Pancreas (tissue), 10 donors: Measurements from ENCODE around the gene DEUP1. TPM values are rescaled to one million over a fixed set of nuclear protein-coding genes. Genes with fewer than 3 reads are reported as not detected.
"Not testable (repeated sequence)": the region's sequence is repeated elsewhere in the genome, so short reads cannot be mapped to it uniquely, and the experiment has no call there.

Experiments used
- ATAC-seq, 4 donors: fragments of 200-7000 bp; cut with Tn5 transposase; one replicate each; pipeline versions ENCODE4 v1.8.0 to v1.9.1; 2020; ENCODE audit warnings: mild to moderate bottlenecking in 4 of 4, moderate library complexity in 4 of 4
- DNase-seq, 6 donors: peaks; one replicate each; pipeline ENCODE4 v3.0.0-alpha.2; 2020
- FAIRE-seq: peaks from 2 replicates; lab custom pipeline; 2012; peaks lifted over from hg19 to GRCh38; lab: Jason Lieb, UNC
- H3K27ac ChIP-seq, 4 donors: fragments of 200-600 bp; sonication (generic); 1 replicate in 3 of 4; 2 replicates in 1 of 4; pipeline versions ENCODE4 v1.5.0 to v1.8.0; 2020
- H3K27me3 ChIP-seq, 4 donors: fragments of 200-600 bp; one replicate each; pipeline ENCODE4 v1.8.0; 2021
- H3K36me3 ChIP-seq, 3 donors: fragments of 200-600 bp; sonication (generic) in 1 of 3; one replicate each; pipeline versions ENCODE4 v1.5.0 to v1.8.0; 2020 to 2021
- H3K4me1 ChIP-seq, 3 donors: fragments of 200-600 bp; one replicate each; pipeline ENCODE4 v1.8.0; 2021
- H3K4me3 ChIP-seq, 4 donors: fragments of 200-600 bp; sonication (generic) in 2 of 4; one replicate each; pipeline versions ENCODE4 v1.5.0 to v1.8.0; 2020 to 2021
- H3K9me3 ChIP-seq, 4 donors: fragments of 200-600 bp; one replicate each; pipeline ENCODE4 v1.8.0; 2021
- WGBS, 2 donors: extraction: QIAGEN DNeasy Blood & Tissue Kit; methylation state at CpG; one replicate each; pipeline ENCODE4 v1.1.7; 2013; 5-methylcytosine and 5-hydroxymethylcytosine counted together
- intact Hi-C, 3 donors: fragments of 100-400 bp; cut with DNase I; formaldehyde crosslinking; loops; one replicate each; pipeline versions ENCODE4 v1.11.1 to v1.14.2; 2022
- polyA plus RNA-seq, 2 donors: library from polyadenylated mRNA; stranded (reverse); fragments of 200-250 nt; gene quantifications; one replicate each; pipeline ENCODE4 v1.2.3, GENCODE V29; 2013
- total RNA-seq, 6 donors: library from RNA; stranded (reverse); fragmentation: NEBNext Ultra II Directional in 4 of 6; extraction: Animal tissue kit (Norgen Biotek cat#: 25700) in 4 of 6; gene quantifications; one replicate each; pipeline versions ENCODE4 v1.2.1 to v1.2.4, GENCODE V29; 2021 to 2023
- TF ChIP-seq, protein P1 (sequence below), 4 donors: fragments of 200-600 bp; sonication (generic) in 3 of 4; IDR thresholded peaks; one replicate each; pipeline versions ENCODE4 v1.5.0 to v1.8.0; 2021; ENCODE audit warnings: antibody characterized with exemption in 4 of 4
- donor health status: healthy with polysubstance abuse.
- donor health status: DM: no; HTN: no; CAD: no; lungs with moderate emphysema.
- donor health status: DM: no; HTN: no; CAD: no.
- donor health status: control.
- donor health status: control.
- donor health status: Bipolar disorder and iron deficiency.
- donor health status: DM: yes; HTN: yes; CAD: no.
- donor health status: DM: no; HTN: no; CAD: no.
- donor health status: DM: no; HTN: no; CAD: no.
- donor health status: DM: yes; HTN: yes; CAD: no.

DEUP1 gene
- total and polyA plus RNA-seq, 8 donors, result 0.12 to 1.1 (median 0.28) TPM; not detected in 1

- TF ChIP-seq, protein P1, sequence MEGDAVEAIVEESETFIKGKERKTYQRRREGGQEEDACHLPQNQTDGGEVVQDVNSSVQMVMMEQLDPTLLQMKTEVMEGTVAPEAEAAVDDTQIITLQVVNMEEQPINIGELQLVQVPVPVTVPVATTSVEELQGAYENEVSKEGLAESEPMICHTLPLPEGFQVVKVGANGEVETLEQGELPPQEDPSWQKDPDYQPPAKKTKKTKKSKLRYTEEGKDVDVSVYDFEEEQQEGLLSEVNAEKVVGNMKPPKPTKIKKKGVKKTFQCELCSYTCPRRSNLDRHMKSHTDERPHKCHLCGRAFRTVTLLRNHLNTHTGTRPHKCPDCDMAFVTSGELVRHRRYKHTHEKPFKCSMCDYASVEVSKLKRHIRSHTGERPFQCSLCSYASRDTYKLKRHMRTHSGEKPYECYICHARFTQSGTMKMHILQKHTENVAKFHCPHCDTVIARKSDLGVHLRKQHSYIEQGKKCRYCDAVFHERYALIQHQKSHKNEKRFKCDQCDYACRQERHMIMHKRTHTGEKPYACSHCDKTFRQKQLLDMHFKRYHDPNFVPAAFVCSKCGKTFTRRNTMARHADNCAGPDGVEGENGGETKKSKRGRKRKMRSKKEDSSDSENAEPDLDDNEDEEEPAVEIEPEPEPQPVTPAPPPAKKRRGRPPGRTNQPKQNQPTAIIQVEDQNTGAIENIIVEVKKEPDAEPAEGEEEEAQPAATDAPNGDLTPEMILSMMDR (IDR thresholded peaks at IDR 0.05), result no peak
- no peaks in the 10 kb centered on the region for H3K36me3 ChIP-seq
- DNase-seq (peak in 3 of 6 donors; percentile 16 to 54 (median 31)), FAIRE-seq (no peak), ATAC-seq (peak in 2 of 4 donors; percentile 46 to 86)
- H3K4me1 ChIP-seq, result no peaks in the 10 kb centered on the region
- no peak overlapping the region for H3K4me3 ChIP-seq
- intact Hi-C loops, result no loop called here
- no peaks in the 10 kb centered on the region for H3K27me3 ChIP-seq
- 73 to 74% methylated on average over 8 of the region's 8 CpGs for WGBS, 2 donors
- no peak overlapping the region for H3K27ac ChIP-seq
- H3K9me3 ChIP-seq, result no peaks in the 10 kb centered on the region
Measured at GRCh38 chr11:93444617-93445073, 114.1 kb downstream of the DEUP1 start.

DNA sequence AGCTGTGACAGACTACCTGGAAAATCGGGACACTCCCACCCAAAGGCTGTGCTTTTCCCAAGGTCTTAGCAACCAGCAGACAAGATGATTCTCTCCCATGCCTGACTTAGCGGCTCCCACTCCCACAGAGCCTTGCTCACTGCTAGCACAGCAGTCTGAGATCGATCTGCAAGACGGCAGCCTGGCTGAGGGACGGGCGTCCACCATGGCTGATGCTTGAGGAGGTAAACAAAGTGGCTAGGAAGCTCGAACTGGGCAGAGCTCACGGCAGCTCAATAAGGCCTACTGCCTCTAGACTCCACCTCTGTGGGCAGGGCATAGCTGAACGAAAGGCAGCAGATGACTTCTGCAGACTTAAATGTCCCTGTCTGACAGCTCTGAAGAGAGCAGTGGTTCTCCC, 127.7 kb downstream of the DEUP1 start:
- WGBS, 2 donors, result 90% methylated on average over 9 of the region's 9 CpGs
- no peaks in the 10 kb centered on the region for H3K4me1 ChIP-seq
- no peaks in the 10 kb centered on the region for H3K27me3 ChIP-seq
- intact Hi-C loops, result no loop called here
- TF ChIP-seq, protein P1 (IDR thresholded peaks at IDR 0.05), result no peak
- FAIRE-seq (no peak), DNase-seq (no peak), ATAC-seq (no peak)
- no peaks in the 10 kb centered on the region for H3K9me3 ChIP-seq
- no peaks in the 10 kb centered on the region for H3K36me3 ChIP-seq
- no peak overlapping the region for H3K4me3 ChIP-seq
- no peak overlapping the region for H3K27ac ChIP-seq

DNA sequence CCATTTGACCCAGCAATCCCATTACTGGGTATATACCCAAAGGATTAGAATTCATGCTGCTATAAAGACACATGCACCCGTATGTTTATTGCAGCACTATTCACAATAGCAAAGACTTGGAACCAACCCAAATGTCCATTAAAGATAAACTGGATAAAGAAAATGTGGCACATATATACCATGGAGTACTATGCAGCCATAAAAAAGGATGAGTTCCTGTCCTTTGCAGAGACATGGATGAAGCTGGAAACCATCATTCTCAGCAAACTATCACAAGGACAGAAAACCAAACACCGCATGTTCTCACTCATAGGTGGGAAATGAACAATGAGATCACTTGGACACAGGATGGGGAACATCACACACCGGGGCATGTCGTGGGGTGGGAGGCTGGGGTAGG, 133.1 kb downstream of the DEUP1 start:
- ATAC-seq, H3K27me3 ChIP-seq, FAIRE-seq, H3K4me3 ChIP-seq, H3K27ac ChIP-seq, H3K36me3 ChIP-seq, intact Hi-C loops, DNase-seq, H3K9me3 ChIP-seq, H3K4me1 ChIP-seq: not testable (repeated sequence)
- WGBS, 2 donors, result 94 to 98% methylated on average over 4 of the region's 4 CpGs

GRCh38 chr11:93464927-93465540, 134.5 kb downstream of the DEUP1 start:
- H3K36me3 ChIP-seq, result no peaks in the 10 kb centered on the region
- H3K4me1 ChIP-seq, result peaks cover 0 to 9% (median 7%) of the 10 kb centered on the region in 3 donors
- DNase-seq (no peak), FAIRE-seq (no peak), ATAC-seq (no peak)
- TF ChIP-seq, protein P1 (IDR thresholded peaks at IDR 0.05), result no peak
- intact Hi-C loops, result no loop called here
- no peaks in the 10 kb centered on the region for H3K9me3 ChIP-seq
- no peaks in the 10 kb centered on the region for H3K27me3 ChIP-seq
- no peak overlapping the region for H3K27ac ChIP-seq
- WGBS, 2 donors, result 79 to 83% methylated on average over 3 of the region's 3 CpGs
- H3K4me3 ChIP-seq, result no peak overlapping the region

- ATAC-seq, result no peak
- no peak for FAIRE-seq
- TF ChIP-seq, protein P1 (IDR thresholded peaks at IDR 0.05), result no peak
- H3K27ac ChIP-seq, result no peak overlapping the region
- H3K36me3 ChIP-seq, result no peaks in the 10 kb centered on the region
- no peaks in the 10 kb centered on the region for H3K9me3 ChIP-seq
- no peaks in the 10 kb centered on the region for H3K27me3 ChIP-seq
- peaks cover 0 to 9% (median 7%) of the 10 kb centered on the region in 3 donors for H3K4me1 ChIP-seq
- intact Hi-C loops, result no loop called here
- DNase-seq, result no peak
- 86 to 91% methylated on average over 4 of the region's 4 CpGs for WGBS, 2 donors
- no peak overlapping the region for H3K4me3 ChIP-seq
Measured at GRCh38 chr11:93467054-93467453, 136.5 kb downstream of the DEUP1 start.
